Activated CD8-positive, alpha-beta memory T cell treated with anti-CD3 and anti-CD28 coated beads, Interleukin-2, amount 50 U/mL, for 1 hour (primary cell): ENCODE data around the gene C19orf85.

Experiments used
- DNase-seq: peaks from one replicate; pipeline ENCODE4 v3.0.0-alpha.2; 2020; ENCODE audit errors: extremely low read depth

C19orf85 gene

GRCh38 chr19:55489711-55490477, 25.3 kb upstream of the C19orf85 start:
- no peak for DNase-seq

- no peak for DNase-seq
Measured at GRCh38 chr19:55488986-55489710, 24.6 kb upstream of the C19orf85 start.

- no peak for DNase-seq
Measured at GRCh38 chr19:55487924-55488687, 23.6 kb upstream of the C19orf85 start, which contains the start of gene SSC5D. Gene SSC5D, plus strand, starts transcription at chr19:55488436. Its CDS starts 154 bp downstream, at chr19:55488590.

GRCh38 chr19:55486971-55487923, 22.7 kb upstream of the C19orf85 start:
- no peak for DNase-seq

- DNase-seq = no peak
Measured at GRCh38 chr19:55486043-55486970, 21.8 kb upstream of the C19orf85 start.

GRCh38 chr19:55485439-55486011, 21.0 kb upstream of the C19orf85 start:
- DNase-seq = no peak

GRCh38 chr19:55484593-55485438, 20.3 kb upstream of the C19orf85 start, which contains the start of gene NAT14:
Gene NAT14, plus strand, starts transcription at chr19:55485188. Its CDS starts 521 bp downstream, at chr19:55485709.
- no peak for DNase-seq

GRCh38 chr19:55483706-55484592, 19.4 kb upstream of the C19orf85 start:
- no peak for DNase-seq

- DNase-seq = no peak
Measured at GRCh38 chr19:55482967-55483705, 18.6 kb upstream of the C19orf85 start.

GRCh38 chr19:55482156-55482961, 17.8 kb upstream of the C19orf85 start:
- DNase-seq = no peak

- no peak for DNase-seq
Measured at GRCh38 chr19:55481794-55482155, 17.2 kb upstream of the C19orf85 start.

GRCh38 chr19:55481148-55481793, 16.7 kb upstream of the C19orf85 start:
- no peak for DNase-seq

GRCh38 chr19:55479451-55480230, 15.1 kb upstream of the C19orf85 start:
- no peak for DNase-seq

- no peak for DNase-seq
Measured at GRCh38 chr19:55479045-55479444, 14.5 kb upstream of the C19orf85 start.

- DNase-seq = no peak
Measured at GRCh38 chr19:55478364-55478763, 13.8 kb upstream of the C19orf85 start.
